ENCODE results near the gene NXPE3.

NXPE3 gene

DNA sequence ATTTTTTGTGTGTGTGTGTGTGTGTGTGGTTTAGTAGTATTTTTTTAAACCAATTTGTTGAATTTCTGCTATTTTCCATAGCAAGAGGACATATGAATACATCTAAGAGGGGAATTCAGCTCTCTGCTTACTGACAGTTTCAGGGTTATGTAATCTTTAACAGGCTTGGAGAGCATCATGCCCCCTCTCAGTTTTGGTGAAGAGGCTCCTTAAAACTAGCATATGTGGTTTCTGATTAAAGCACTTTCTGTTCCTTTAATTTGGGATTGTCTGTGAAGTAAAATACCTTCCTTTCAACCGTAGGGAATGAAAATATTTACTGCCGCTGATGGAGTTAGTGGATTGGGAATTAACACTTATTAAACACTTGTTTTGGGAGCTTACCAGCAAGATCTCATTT lies 50.9 kb downstream of the NXPE3 start:
- no peak for DNase-seq

DNA sequence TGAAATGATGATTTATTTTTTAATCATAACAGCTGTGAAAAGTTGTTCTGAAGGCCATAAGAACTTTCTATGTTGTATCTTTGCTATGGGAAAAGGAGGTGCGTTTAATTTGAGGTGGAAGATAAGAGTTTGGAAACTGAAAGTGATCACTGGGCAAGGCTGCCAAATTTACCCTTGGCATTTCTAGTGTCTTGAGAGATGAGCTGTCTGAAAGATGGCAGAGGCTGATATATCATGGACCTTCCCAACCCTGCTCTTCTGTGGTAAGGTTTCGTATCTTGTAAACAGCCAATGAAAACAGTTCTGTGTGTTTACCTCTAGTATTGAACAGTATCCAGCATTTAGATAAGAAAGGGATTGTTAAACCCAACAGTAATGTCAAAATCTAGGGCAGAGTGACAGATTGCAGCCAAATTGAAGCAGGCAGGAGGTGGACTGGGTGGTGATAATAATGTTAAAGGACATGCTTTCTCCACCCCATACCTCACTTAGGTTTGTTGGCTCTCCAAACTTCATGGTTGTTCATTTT lies 54.5 kb downstream of the NXPE3 start:
- DNase-seq = no peak

DNA sequence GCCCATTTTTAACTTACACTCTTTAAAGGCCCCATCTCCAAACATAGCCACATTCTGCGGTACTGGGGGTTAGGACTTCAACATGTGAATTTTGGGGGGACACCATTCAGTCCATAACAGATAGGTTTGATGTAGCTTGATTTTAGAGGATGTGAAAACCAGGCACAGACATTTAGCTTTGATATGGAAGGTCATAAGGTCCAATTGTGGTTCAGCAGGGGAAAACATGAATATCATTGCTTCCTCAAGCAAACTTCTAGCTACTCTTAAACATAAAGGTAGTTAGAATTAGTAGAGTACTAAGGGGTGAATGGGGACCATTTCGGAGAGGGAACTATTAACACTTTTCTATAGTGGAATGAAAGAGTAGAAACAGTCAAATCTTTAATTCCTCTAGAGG lies 56.7 kb downstream of the NXPE3 start:
- no peak for DNase-seq

DNA sequence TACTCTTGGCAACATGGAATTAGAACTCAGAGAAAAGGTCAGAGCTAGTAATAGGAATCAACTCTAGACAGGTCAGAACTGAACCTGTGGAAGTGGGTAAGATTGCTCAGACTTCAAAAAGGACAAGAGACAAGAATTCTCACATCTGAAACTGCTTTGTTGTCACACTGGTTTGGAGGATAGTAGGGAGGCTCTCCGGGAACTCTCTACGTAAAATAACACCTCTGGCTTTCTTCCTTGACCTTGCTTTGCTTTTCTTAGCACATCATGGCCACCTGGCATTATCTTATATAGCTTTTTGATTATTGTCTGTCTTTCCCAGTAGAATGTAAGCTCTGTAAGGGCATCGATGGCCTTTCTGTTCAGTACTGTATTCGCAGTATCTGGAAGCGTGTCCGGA lies 57.1 kb downstream of the NXPE3 start:
- DNase-seq = no peak

DNA sequence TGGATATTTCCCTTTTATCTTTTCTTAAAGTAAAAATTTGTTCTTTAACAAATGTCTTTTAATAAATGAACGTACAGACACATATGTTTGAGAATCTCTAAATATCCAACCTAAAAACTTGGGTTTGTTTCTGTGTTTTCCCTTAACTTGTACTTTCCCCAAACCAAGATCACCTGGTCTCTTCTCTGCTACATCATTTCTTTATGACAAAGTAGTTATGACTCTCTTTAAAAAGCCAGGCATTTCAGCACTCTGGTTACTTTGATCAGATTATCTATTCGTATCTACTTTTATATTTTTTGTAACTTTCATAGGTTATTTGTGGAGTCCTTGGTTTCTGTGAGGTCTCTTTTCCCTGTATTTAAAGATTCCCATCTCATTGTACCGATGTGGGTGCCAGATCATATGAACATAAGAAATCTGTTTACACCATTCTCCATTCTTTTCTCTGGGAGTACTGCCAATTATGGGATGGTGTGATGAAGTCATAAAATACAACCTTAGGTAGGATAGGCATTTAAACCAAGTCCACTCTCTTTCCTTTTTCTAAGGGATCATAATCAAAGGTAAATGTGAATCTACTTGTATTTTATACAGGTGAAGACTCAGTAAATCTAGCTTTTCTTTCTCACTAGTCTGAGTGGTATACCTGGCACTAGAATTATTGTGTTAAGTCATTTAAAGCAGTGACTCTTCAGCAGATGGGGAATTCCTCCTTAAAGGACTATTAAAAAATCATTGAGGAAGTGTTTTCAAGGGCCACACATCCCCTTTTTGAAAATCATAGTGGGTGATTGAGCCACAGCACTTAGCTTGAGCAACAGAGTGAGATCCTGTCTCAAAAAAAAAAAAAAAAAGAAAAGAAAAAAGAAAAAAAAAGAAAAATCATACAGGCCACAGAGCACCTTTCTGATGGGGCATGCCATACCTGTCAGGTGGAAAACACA lies 57.9 kb downstream of the NXPE3 start:
- DNase-seq = no peak

DNA sequence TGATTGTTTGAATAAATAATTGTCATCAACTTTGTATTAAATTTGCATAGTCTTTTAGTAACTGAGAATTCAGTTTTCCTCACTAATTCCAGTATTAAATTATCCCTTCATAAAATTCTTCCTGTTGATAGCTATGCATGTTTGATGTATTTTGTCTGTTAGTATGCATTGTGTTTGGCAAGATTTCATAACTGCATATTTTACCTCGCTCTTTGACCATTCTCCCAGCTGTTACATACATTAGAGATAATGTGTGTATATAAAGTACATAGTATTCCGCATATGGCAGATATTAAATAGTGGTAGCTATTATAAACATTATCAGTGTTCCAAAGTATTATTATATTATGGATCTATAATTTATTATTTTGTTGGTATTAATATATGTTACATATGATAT lies 59.7 kb downstream of the NXPE3 start:
- DNase-seq = no peak

DNA sequence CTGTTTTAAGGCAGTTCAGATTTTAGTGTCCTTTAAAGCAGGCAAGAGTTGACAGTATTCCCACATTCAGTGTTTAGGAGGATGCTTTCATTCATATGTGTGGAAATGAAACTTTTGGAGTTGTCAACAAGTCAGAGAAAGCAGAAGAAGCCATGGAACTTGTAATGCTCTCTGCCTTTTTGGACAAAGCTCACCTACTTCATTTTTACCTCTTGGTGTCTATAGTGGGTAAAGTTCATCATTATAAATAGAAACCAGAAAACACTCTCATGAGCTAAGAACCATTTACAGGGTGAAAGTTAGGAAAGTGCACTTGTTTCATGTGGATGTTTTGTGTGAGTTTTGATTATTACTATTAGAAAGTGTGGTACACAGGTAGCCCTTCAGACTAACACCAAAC lies 61.1 kb downstream of the NXPE3 start:
- DNase-seq = no peak

DNA sequence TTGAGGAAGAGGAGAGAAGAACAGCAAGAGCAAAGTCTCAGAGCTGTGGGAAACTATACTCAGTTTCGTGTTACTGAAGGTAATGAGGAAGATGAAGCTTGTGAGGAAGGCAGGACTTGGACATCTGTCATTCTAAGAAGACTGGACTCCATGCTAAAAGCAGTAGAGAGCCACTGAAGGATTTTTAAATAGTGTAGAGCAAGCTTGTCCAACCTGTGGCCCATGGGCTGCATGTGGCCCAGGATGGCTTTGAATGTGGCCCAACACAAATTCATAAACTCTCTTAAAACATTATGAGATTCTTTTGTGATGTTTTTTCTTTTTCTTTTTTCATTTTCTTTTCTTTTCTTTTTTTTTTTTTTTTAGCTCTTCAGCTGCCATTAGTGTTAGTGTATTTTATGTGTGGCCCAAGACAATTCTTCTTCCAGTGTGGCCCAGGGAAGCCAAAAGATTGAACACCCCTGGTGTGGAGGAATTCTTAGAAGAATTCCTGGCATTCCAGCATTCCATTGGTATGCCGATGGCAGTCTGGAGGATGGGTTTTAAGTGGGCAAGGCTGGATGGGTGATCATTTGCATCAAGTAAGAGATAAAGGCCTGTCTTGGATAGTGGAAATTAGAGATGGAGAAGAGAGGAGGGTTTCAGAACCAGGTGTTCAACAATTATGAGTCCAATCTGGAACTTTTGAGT lies 63.4 kb downstream of the NXPE3 start:
- DNase-seq = no peak

DNA sequence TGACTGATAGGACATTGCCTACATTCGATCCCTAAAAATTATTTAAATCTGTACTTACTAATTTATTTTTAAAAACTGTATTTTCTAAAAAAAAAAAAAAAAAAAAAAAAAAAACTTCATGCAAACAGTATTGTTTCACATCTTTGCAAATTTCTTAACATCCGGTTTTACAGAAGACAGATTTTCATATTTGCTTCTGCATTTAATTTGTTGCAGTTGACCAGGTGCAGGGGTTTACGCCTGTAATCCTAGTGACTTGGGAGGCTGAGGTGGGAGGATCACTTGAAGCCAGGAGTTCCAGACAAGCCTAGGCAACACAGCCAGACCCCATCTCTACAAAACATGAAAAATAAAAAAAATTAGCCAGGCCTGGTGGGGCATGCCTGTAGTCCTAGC lies 63.9 kb downstream of the NXPE3 start:
- no peak for DNase-seq

DNA sequence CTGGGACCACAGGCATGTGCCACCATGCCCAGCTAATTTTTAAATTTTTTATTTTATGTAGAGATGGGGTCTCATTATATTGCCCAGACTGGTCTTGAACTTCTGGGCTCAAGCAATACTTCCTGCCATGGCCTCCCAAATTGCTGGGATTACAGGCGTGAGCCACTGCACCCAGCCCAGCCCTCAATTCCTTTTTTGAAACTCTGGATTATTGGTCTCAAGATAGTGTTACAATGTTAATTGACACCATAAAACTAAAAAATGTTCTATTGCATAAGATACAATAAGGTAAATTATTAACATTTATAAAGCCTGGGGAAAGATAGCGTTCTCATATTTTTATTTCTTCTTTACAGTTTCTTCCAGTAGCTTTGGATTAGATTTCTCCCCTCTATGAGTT lies 66.4 kb downstream of the NXPE3 start:
- DNase-seq = no peak

DNA sequence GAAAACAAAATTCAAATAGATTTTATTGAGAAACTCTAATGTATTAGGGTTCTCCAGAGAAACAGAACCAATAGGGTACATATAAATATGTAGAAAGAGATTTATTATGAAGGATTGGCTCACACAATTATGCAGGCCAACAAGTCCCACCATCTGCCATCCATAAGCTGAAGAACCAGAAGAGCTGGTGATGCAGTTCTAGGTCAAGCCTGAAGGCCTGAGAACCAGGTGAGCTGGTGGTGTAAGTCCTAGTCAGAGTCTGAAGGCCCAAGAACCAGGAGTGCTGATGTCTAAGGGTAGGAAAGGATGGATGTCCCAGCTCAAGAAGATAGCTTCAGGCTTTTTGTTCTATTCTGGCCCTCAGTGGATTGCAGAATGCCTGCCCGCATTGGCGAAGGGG lies 67.7 kb downstream of the NXPE3 start:
- no peak for DNase-seq

DNA sequence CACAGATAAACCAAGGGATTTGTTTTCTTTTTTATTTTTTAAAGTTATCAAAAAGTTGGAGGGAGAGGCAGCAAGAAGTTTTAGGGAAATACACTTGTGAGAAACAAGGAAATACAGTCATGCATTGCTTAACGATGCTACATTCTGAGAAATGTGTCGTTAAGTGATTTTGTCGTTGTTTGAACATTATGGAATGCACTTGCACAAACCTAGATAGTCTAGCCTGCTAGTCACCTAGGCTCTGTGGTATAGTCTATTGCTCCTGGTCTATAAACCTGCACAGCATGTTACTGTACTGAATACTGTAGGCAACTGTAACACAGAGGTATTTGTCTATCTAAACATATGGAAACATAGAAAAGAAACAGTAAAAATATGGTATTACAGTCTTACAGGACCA lies 68.3 kb downstream of the NXPE3 start:
- DNase-seq = no peak

DNA sequence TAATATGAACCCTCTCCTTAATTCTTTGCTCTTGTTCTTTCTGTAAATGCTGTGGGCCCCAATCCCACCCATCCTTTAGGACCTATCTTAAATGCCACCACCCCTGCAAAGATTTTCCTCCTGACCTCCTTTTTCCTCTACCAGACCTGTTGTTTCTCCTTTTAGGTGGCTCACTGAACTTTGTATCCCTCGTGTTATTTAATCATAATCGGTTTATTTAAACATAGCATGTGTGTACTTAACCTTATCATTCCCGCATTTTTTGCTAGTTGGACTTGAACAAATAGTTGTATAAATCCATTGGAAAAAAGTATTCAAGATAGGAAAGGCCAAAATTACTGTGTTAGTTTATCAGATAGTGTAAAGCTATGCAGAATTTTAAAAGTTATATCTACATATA lies 69.3 kb downstream of the NXPE3 start:
- DNase-seq = no peak

DNA sequence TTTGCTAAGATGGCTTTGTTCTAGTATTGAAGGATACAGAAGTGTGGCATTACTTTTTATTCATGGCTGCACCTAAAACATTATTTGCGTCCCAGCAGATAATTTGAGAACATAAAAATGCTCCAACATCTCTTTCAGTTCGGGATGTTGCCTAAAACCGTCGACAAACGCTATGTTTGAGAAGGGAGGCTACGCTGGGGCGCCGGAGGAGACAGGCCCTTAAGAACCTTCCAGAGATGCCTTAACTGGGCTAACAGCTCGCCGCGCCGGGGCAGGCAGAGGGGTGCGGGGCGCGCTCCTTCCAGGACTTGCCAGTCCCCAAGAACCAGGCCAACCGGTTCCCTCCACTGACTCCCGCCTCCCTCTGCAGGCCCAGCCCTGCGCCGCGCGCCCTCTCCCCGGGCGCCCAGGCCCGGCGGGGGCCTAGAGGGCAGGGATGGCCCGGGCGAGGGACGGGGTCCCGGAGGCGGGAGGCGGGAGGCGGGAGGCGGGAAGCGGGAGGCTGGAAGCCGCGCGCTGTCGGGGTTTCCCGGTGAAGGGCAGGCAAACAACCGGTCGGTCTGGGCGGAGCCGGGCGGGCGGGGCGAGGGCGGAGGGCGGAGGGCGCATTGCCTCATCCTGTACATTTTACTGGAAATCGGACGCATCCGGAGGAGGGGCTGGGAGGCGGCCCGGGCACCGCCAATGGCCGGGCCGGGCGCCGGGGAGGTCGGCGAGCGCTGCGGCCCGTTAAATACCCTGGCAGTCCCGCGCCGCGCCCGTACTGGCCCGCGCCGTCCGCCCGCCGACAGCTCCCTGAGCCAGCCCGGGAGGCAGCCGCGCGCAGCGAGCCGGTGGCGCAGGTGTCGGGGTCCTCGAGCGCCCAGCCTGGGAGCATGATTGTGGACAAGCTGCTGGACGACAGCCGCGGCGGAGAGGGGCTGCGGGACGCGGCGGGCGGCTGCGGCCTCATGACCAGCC lies 70.0 kb downstream of the NXPE3 start, which contains the start of gene NFKBIZ:
Gene NFKBIZ, plus strand, starts transcription at position 761 of the 960 bp plus-strand sequence. Its CDS starts 115 bp downstream, at position 876.
- DNase-seq = peak; percentile 56

DNA sequence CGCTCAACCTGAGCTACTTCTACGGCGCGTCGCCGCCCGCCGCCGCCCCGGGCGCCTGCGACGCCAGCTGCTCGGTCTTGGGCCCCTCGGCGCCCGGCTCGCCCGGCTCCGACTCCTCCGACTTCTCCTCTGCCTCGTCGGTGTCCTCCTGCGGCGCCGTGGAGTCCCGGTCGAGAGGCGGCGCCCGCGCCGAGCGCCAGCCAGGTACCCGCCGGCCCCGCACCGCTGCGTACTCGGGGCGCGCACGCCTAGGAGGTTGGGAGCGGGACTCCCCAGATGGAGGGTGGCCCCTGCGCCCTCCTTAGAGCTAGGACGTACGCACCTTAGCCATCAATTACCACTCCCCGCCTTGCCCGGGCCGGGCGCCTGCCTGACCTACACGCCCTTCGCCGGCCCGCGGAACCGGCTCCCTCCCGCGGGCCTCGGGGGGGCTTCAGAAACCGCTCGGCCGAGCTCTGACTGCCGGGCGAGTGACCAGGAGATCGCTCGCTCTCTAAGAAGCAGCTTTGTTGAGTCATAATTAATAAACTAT lies 70.8 kb downstream of the NXPE3 start:
- no peak for DNase-seq

DNA sequence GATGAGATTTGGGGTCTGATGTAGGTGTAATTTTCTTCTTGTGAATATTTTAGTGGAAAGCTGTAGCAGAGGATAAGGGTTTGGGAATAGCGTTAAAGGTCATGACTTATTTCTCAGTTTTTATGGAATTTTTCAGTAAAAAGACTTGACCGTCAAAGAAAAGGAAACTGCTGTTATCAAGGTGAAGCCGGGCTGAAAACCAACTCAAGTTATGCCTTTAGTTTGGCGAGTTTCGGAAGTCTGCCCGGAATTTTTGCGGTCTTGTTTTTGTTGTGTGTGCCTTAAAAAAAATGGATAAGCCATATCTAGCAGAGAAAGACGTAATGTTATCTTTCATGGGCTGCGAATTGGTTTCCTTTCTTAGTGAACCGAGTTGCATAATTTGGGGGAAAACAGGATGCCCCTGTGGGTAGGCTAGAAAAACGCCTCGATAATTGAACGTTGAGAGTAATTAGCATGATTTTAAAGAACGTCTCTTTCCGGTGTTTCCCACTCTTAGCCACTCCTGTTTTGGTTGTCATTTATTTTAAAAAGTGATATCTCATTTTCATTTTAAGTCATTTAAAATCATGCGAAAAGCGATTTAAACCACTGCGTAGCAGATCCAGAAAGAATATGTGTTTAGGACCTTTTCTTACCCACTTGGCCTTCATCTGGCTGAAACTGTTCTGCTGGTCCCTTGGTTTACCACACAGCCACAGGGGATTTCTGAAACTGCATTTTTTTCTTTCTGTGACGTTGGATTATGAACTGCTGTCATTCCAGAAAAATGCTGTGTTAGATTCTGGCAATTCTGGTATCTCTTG lies 71.4 kb downstream of the NXPE3 start:
- DNase-seq = no peak

DNA sequence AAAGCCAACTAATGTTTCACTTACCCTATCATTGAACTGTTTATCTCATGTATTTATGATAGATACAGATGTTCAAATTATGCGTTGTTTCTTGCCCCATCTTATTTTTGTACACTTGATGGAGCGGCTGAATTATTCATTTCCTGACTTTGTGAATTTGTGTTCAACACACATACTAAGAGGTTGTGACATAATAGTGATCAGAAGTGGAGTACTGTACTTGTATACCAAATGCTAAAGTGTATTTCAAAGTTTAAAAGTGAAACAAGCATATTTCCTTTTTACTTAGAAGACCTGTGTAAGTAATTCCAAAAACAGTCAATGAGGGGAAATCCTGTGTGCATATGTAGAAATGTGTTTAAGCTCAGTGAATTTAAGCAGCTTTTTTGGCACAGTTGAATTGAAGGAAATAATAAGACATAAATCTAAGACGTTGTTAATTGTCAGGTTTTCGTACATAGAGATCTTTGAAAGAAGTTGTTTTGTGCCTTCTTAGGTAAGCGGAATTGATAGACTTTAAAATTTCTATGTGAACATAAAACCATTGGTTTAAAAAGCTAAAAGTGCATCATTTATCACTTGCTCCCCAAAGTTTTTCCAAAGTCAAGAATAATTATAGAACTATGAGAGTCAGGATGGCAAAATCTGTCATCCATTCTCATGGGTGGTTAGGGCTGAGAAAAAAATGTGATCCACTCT lies 72.2 kb downstream of the NXPE3 start:
- no peak for DNase-seq

DNA sequence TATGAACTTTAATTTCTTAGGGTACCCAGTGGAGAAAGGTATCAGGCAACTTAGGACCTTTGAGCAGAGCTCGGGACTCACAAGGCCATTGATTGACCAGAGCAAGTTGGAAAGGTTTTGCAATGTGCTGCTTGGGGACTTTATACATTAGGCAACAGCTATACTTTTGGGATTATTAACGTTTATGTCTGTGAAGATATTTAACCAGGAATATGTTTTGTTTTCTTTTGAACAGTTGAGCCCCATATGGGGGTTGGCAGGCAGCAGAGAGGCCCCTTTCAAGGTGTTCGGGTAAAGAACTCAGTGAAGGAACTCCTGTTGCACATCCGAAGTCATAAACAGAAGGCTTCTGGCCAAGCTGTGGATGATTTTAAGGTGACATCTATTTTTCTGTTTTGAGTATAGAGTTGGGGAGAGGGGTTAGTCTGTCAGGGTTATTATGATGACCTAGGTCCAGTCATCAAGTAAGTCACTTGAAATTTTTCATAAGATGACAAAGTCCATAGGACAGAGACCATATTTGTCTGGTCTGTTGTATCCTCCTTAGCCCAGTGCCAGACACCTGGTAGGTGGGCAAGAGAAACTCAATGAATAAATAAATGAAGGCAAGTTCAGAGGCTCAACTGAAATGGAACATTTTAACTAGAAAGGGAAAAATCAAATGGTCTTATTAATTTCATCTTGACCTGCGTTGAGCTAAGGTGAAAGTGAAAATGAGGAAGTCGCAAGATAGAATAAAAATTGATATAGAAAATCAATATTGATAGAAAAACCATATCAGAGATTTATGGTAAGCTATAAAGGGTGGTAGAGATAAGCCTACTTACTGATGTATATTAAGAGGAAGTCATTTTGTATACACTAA lies 73.1 kb downstream of the NXPE3 start:
- DNase-seq = no peak

DNA sequence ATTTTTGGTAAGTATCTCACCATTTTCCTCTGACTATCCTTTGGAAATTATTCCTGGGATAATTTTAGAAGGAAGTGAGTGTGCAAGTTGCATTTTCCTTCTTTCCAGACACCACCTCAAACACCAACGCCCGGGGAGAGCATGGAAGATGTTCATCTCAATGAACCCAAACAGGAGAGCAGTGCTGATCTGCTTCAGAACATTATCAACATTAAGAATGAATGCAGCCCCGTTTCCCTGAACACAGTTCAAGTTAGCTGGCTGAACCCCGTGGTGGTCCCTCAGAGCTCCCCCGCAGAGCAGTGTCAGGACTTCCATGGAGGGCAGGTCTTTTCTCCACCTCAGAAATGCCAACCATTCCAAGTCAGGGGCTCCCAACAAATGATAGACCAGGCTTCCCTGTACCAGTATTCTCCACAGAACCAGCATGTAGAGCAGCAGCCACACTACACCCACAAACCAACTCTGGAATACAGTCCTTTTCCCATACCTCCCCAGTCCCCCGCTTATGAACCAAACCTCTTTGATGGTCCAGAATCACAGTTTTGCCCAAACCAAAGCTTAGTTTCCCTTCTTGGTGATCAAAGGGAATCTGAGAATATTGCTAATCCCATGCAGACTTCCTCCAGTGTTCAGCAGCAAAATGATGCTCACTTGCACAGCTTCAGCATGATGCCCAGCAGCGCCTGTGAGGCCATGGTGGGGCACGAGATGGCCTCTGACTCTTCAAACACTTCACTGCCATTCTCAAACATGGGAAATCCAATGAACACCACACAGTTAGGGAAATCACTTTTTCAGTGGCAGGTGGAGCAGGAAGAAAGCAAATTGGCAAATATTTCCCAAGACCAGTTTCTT lies 74.2 kb downstream of the NXPE3 start:
- DNase-seq = no peak

Data from DMS79 (cell line).